ENCODE data around the gene BSPRY. TPM values are rescaled to one million over a fixed set of nuclear protein-coding genes. Genes with fewer than 3 reads are reported as not detected.
"Not testable (repeated sequence)": the region's sequence is repeated elsewhere in the genome, so short reads cannot be mapped to it uniquely, and the experiment has no call there.

The BSPRY gene
- total and polyA plus RNA-seq, 2 of the 13 experiments (the other 11 are each of a cell fraction or from before 2014, with no cell fraction given), result 0.09 to 0.26 TPM

DNA sequence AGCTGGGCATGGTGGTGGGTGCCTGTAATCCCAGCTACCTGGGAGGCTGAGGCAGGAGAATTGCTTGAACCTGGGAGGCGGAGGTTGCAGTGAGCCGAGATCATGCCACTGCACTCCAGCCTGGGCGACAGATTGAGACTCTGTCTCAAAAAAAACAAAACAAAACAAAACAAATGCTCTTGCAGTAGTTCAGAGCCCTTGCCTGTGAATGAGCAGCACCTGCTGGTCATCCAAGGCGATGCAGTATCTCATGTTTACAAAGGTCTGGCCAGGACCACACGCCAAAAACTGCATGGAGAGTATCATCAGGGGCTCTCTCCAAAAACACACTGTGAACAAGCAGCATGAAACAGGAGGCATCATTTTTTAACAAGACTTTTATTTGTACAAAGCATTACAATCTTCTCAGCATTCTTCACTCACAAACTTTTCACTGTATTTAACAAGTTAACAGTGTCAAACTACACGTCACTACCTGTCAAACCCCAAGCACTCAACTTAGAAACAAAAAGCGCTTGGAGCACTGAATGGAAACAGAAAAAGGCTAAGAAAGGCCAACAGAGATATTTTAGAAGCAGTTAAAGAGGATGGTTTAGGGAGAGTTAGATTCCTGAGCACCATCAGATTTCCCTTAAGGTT, 57.7 kb downstream of the BSPRY start:
- intact Hi-C loops (cut with micrococcal nuclease; ENCODE audit: unreplicated experiment), result loop anchor here (1.0 to 10.0 kb wide), 3 partner anchors 52 to 132 kb away; partner anchors contain the start of genes CDC26 and PRPF4
- H3K4me2 ChIP-seq (ENCODE audit: low read depth, low read length); in situ Hi-C loops (cut with HindIII; ENCODE audit: extremely low pct_ligation_motif_present, low pct_unique_long_range_greater_than_20kb); H3K27me3 ChIP-seq (ENCODE audit: control insufficient read depth in 1 of 2, insufficient read depth in 2 of 2, low read length in 2 of 2); H2AFZ ChIP-seq (ENCODE audit: low read length); BruUV-seq (replicated peaks); H3K9ac ChIP-seq (ENCODE audit: insufficient read depth, low read depth, low read length); H4K20me1 ChIP-seq (ENCODE audit: insufficient read depth, low read length); H3K9me3 ChIP-seq (ENCODE audit: low read length); H3K4me3 ChIP-seq (replicated peaks in 1 of 3; ENCODE audit: insufficient read depth in 1 of 3, low read depth in 2 of 3, low read length in 3 of 3); H3K27ac ChIP-seq (ENCODE audit: extremely low read length, insufficient read depth, low read length); TF ChIP-seq SOX13, NR2F6 (IDR thresholded peaks at IDR 0.05): not testable (repeated sequence)
- ATAC-seq, result peak; percentile 59
- Histone ChIP-seq H3K79me2 (ENCODE audit: insufficient read depth, low read length) (peaks cover 12% of the 10 kb centered on the region), H3K36me3 (replicated peaks in 1 of 2; ENCODE audit: control insufficient read depth in 1 of 2, insufficient read depth in 2 of 2, low read length in 2 of 2) (peaks cover 0 to 19% of the 10 kb centered on the region in 2 experiments; a peak in 3 of 5 replicates), H3K4me1 (ENCODE audit: insufficient read depth, low read length) (peaks cover 37% of the 10 kb centered on the region)
- POLR2A ChIA-PET, result interaction anchor here (1.1 to 2.2 kb wide), 2 partner anchors 20 to 243 kb away, joined by 3 to 6 read pairs; no protein-coding TSS in a partner anchor
- DNase-seq (ENCODE audit: low spot score), result peak; percentile 65
- peak; percentile 71 for FAIRE-seq
- 47% methylated on average over 7 of the region's 7 CpGs for WGBS (ENCODE audit: low lambda C conversion rate)
- CTCF ChIA-PET (ENCODE audit: low intra/inter-chr PET ratio, low total read pairs), result interaction anchor here (0.9 to 4.4 kb wide), 6 partner anchors 44 to 133 kb away, joined by 3 to 28 read pairs (median 6); no protein-coding TSS in a partner anchor
- TF ChIP-seq THAP11 (CRISPR knock-in tag; IDR thresholded peaks at IDR 0.05), result peak; percentile 42; the same call in 1 of the 2 replicates
- peak in 1 of 2 experiments; percentile 16; a peak in 1 of 4 replicates for TF ChIP-seq SOX13 (CRISPR knock-in tag; conservative IDR thresholded peaks at IDR 0.05 in 1 of 2, IDR thresholded peaks at IDR 0.05 in 1 of 2)
- peak; percentile 89 for TF ChIP-seq FOXA3 (CRISPR knock-in tag; IDR thresholded peaks at IDR 0.05)
- TF ChIP-seq TEAD3 (CRISPR knock-in tag; optimal IDR thresholded peaks at IDR 0.05; ENCODE audit: borderline replicate concordance), result peak; percentile 25
- 0 out of 2 replicates have a peak, but pooled peaks have one; percentile 23 for TF ChIP-seq TARDBP (CRISPR knock-in tag; IDR thresholded peaks at IDR 0.05)
- TF ChIP-seq SMAD3 (CRISPR knock-in tag; IDR thresholded peaks at IDR 0.05), result peak; percentile 82
- peak; percentile 97 for TF ChIP-seq SMC3 (IDR thresholded peaks at IDR 0.05; ENCODE audit: low read length)
- peak; percentile 38; the same call in 1 of the 2 replicates for TF ChIP-seq THRA (CRISPR knock-in tag; IDR thresholded peaks at IDR 0.05; ENCODE audit: borderline replicate concordance)
- TF ChIP-seq, protein P1, sequence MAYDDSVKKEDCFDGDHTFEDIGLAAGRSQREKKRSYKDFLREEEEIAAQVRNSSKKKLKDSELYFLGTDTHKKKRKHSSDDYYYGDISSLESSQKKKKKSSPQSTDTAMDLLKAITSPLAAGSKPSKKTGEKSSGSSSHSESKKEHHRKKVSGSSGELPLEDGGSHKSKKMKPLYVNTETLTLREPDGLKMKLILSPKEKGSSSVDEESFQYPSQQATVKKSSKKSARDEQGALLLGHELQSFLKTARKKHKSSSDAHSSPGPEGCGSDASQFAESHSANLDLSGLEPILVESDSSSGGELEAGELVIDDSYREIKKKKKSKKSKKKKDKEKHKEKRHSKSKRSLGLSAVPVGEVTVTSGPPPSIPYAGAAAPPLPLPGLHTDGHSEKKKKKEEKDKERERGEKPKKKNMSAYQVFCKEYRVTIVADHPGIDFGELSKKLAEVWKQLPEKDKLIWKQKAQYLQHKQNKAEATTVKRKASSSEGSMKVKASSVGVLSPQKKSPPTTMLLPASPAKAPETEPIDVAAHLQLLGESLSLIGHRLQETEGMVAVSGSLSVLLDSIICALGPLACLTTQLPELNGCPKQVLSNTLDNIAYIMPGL (CRISPR knock-in tag; IDR thresholded peaks at IDR 0.05; ENCODE audit: borderline replicate concordance in 1 of 2, low read depth in 1 of 2), result peak in 1 of 2 experiments; percentile 52; a peak in 1 of 4 replicates
- TF ChIP-seq RAD21 (CRISPR knock-in tag; IDR thresholded peaks at IDR 0.05), result peak; percentile 89
- TF ChIP-seq GATAD2A (CRISPR knock-in tag; IDR thresholded peaks at IDR 0.05), result peak; percentile 18; the same call in 1 of the 2 replicates
- peak; percentile 3; the same call in 1 of the 2 replicates for TF ChIP-seq ZNF441 (CRISPR knock-in tag; IDR thresholded peaks at IDR 0.05; ENCODE audit: borderline replicate concordance)
- TF ChIP-seq NR2F6 (CRISPR knock-in tag; IDR thresholded peaks at IDR 0.05), result peak; percentile 32; the same call in 1 of the 2 replicates
- peak in 1 of 2 experiments; percentile 16; a peak in 1 of 4 replicates for TF ChIP-seq NR2F1 (CRISPR knock-in tag; IDR thresholded peaks at IDR 0.05)
- peak in 1 of 2 experiments; percentile 52; a peak in 1 of 4 replicates for TF ChIP-seq KLF16 (CRISPR knock-in tag; IDR thresholded peaks at IDR 0.05)
- 0 out of 2 replicates have a peak, but pooled peaks have one; percentile 41 for TF ChIP-seq MIXL1 (CRISPR knock-in tag; IDR thresholded peaks at IDR 0.05)
- TF ChIP-seq GATAD1 (CRISPR knock-in tag; IDR thresholded peaks at IDR 0.05), result peak; percentile 52; the same call in 1 of the 2 replicates
- TF ChIP-seq CTCF (CRISPR knock-in tag; IDR thresholded peaks at IDR 0.05), result peak; percentile 92
- 0 out of 2 replicates have a peak, but pooled peaks have one; percentile 29 for TF ChIP-seq ZNF205 (CRISPR knock-in tag; IDR thresholded peaks at IDR 0.05)
